Tibial nerve (tissue), 3 donors: ENCODE measurements around the gene TIE1.

Source experiments
- POLR2A ChIP-seq, 2 donors: fragments of 450-650 bp; IDR thresholded peaks; one replicate each; pipeline ENCODE4 v1.6.1; 2017; ENCODE audit warnings: antibody characterized with exemption in 2 of 2, mild to moderate bottlenecking in 2 of 2, moderate library complexity in 2 of 2
- TF ChIP-seq, protein P1 (sequence below), 5 experiments: fragments of 200-600 bp in 3 of 5; fragments of 450-650 bp in 2 of 5; sonication (generic) in 3 of 5; IDR thresholded peaks; one replicate each; pipeline ENCODE4 v1.5.1; 2016 to 2019; ENCODE audit warnings: antibody characterized with exemption in 5 of 5, mild to moderate bottlenecking in 3 of 5, moderate library complexity in 2 of 5

DNA sequence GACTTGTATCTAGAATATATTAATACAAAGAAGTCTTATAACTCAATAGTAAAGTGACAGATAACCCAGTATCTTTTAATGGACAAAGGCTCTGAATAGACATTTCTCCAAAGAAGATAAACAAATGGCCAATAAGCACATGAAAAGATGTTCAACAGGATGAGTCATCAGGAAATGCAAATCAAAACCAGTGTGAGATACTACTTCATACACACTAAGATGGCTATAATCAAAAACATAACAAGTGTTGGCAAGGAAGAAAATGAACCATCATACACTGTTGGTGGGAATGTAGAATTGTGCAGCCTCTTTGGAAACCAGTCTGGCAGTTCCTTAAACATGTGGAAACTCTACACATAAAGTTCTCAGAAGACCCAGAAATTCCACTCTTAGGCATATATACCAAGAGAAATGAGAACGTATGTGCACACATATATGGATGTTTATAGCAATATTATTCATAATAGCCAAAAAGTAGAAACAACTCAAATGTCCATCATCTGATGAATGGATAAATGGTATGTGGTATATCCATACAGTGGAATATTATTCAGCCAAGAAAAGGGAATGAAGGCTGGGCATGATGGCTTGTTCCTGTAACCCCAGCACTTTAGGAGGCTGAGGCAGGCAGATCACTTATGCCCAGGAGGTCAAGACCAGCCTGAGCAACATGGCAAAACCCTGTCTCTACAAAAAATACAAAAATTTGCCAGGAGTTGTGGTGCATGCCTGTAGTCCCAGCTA is 26.9 kb downstream of the TIE1 start:
- no peak for TF ChIP-seq POLR2A (IDR thresholded peaks at IDR 0.05)
- TF ChIP-seq, protein P1, sequence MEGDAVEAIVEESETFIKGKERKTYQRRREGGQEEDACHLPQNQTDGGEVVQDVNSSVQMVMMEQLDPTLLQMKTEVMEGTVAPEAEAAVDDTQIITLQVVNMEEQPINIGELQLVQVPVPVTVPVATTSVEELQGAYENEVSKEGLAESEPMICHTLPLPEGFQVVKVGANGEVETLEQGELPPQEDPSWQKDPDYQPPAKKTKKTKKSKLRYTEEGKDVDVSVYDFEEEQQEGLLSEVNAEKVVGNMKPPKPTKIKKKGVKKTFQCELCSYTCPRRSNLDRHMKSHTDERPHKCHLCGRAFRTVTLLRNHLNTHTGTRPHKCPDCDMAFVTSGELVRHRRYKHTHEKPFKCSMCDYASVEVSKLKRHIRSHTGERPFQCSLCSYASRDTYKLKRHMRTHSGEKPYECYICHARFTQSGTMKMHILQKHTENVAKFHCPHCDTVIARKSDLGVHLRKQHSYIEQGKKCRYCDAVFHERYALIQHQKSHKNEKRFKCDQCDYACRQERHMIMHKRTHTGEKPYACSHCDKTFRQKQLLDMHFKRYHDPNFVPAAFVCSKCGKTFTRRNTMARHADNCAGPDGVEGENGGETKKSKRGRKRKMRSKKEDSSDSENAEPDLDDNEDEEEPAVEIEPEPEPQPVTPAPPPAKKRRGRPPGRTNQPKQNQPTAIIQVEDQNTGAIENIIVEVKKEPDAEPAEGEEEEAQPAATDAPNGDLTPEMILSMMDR (IDR thresholded peaks at IDR 0.05): no peak
